Left renal pelvis (tissue), 4 donors: ENCODE results near the gene APOBEC3H. TPM values are rescaled to one million over a fixed set of nuclear protein-coding genes. Genes with fewer than 3 reads are reported as not detected.

Experiments used
- DNase-seq, 4 donors: peaks; one replicate each; pipeline ENCODE4 v3.0.0-alpha.2; 2013; ENCODE audit warnings: low read depth in 4 of 4, low spot score in 3 of 4
- polyA plus RNA-seq, 4 donors: library from polyadenylated mRNA; unstranded; fragments of 120-200 nt; gene quantifications; one replicate each; pipeline ENCODE4 v1.2.1, GENCODE V29; 2013; ENCODE audit not compliant: insufficient read length in 4 of 4

The APOBEC3H gene
- polyA plus RNA-seq, 4 donors = 0.17 to 0.20 TPM; not detected in 2

- DNase-seq = no peak
Observed at GRCh38 chr22:39080052-39080762, 16.8 kb upstream of the APOBEC3H start.

- no peak for DNase-seq
Observed at GRCh38 chr22:39081016-39081415, 16.0 kb upstream of the APOBEC3H start.

- no peak for DNase-seq
Observed at GRCh38 chr22:39081598-39081997, 15.4 kb upstream of the APOBEC3H start.

- DNase-seq = no peak
Observed at GRCh38 chr22:39083212-39084165, 13.6 kb upstream of the APOBEC3H start.

- no peak for DNase-seq
Observed at GRCh38 chr22:39084666-39085065, 12.4 kb upstream of the APOBEC3H start.

- DNase-seq = no peak
Observed at GRCh38 chr22:39087098-39087497, 9.9 kb upstream of the APOBEC3H start.

GRCh38 chr22:39087881-39088684 is 9.0 kb upstream of the APOBEC3H start:
- DNase-seq = no peak

- no peak for DNase-seq
Observed at GRCh38 chr22:39088685-39089032, 8.4 kb upstream of the APOBEC3H start.

- DNase-seq = no peak
Observed at GRCh38 chr22:39089928-39090327, 7.1 kb upstream of the APOBEC3H start.

- DNase-seq = no peak
Observed at GRCh38 chr22:39090426-39091064, 6.5 kb upstream of the APOBEC3H start.

GRCh38 chr22:39091126-39092081 is 5.6 kb upstream of the APOBEC3H start:
- DNase-seq = no peak

- DNase-seq = no peak
Observed at GRCh38 chr22:39092111-39092862, 4.8 kb upstream of the APOBEC3H start.

GRCh38 chr22:39094717-39095389 is 2.2 kb upstream of the APOBEC3H start:
- no peak for DNase-seq

- no peak for DNase-seq
Observed at GRCh38 chr22:39095971-39096370, 1.1 kb upstream of the APOBEC3H start.

- DNase-seq = no peak
Observed at GRCh38 chr22:39098026-39098425, 982 bp downstream of the APOBEC3H start.

GRCh38 chr22:39098576-39098975 is 1.5 kb downstream of the APOBEC3H start:
- no peak for DNase-seq

GRCh38 chr22:39101226-39101625 is 4.2 kb downstream of the APOBEC3H start:
- no peak for DNase-seq

- no peak for DNase-seq
Observed at GRCh38 chr22:39103431-39103830, 6.4 kb downstream of the APOBEC3H start.
